B cell (primary cell): ENCODE data around the gene SELENOI. TPM values are rescaled to one million over a fixed set of nuclear protein-coding genes. Genes with fewer than 3 reads are reported as not detected.

ENCODE experiments used
- ATAC-seq: fragments of 200-7000 bp; cut with Tn5 transposase; one replicate; pipeline ENCODE4 v1.10.0; 2021; ENCODE audit warnings: low read depth, mild to moderate bottlenecking, moderate number of reproducible peaks, moderate library complexity
- CTCF ChIA-PET: fragments of 350-600 bp; sonication (Branson Sonifier 250); formaldehyde crosslinking; loops from one replicate; lab custom pipeline; 2021; ENCODE audit warnings: antibody characterized with exemption, inconsistent platforms; lab: Charles Lee
- POLR2A ChIA-PET: fragments of 350-600 bp; sonication (Branson Sonifier 250); formaldehyde crosslinking; loops from one replicate; lab custom pipeline; 2021; ENCODE audit warnings: antibody characterized with exemption; lab: Charles Lee
- DNase-seq: peaks from one replicate; pipeline ENCODE4 v3.0.0; 2013
- H2AFZ ChIP-seq: 2 replicates; pipeline ENCODE4 v1.6.1; 2012; ENCODE audit warnings: mild to moderate bottlenecking, low read depth, low read length; ENCODE audit not compliant: insufficient read depth, poor library complexity, severe bottlenecking
- H3K27ac ChIP-seq, 2 donors: 1 replicate in 1 of 2; 2 replicates in 1 of 2; pipeline ENCODE4 v1.5.1; 2012 to 2013; ENCODE audit warnings: low read length in 2 of 2, mild to moderate bottlenecking in 2 of 2, moderate library complexity in 1 of 2
- H3K27me3 ChIP-seq, 4 experiments: fragments of 200-600 bp in 1 of 4; sonication (generic) in 1 of 4; replicated peaks in 1 of 4; 1 replicate in 2 of 4; 2 replicates in 2 of 4; pipeline versions ENCODE4 v1.6.1 to v1.7.0; 2013 to 2016; ENCODE audit warnings: low read length in 3 of 4, mild to moderate bottlenecking in 2 of 4, mixed read lengths in 1 of 4, moderate library complexity in 1 of 4; ENCODE audit not compliant: insufficient read depth in 4 of 4, control insufficient read depth in 3 of 4; ENCODE audit errors: control extremely low read depth in 1 of 4
- H3K36me3 ChIP-seq, 2 experiments: replicated peaks in 1 of 2; 1 replicate in 1 of 2; 2 replicates in 1 of 2; pipeline versions ENCODE4 v1.6.1 to v1.7.1; 2013; ENCODE audit warnings: low read length in 1 of 2; ENCODE audit not compliant: insufficient read depth in 2 of 2, control insufficient read depth in 1 of 2; ENCODE audit errors: control extremely low read depth in 1 of 2, extremely low read depth in 1 of 2
- H3K4me1 ChIP-seq, 2 donors: fragments of 200-600 bp in 1 of 2; sonication (generic) in 1 of 2; 1 replicate in 1 of 2; 2 replicates in 1 of 2; pipeline versions ENCODE4 v1.5.1 to v1.6.1; 2013 to 2017; ENCODE audit warnings: low read length in 2 of 2; ENCODE audit not compliant: control insufficient read depth in 2 of 2, insufficient read depth in 2 of 2
- H3K4me2 ChIP-seq: replicated peaks from 2 replicates; pipeline ENCODE3; 2012; ENCODE audit warnings: mild to moderate bottlenecking, low read depth, low read length; ENCODE audit not compliant: poor library complexity, severe bottlenecking
- H3K4me3 ChIP-seq, 5 experiments: fragments of 200-600 bp in 1 of 5; sonication (generic) in 1 of 5; 1 replicate in 3 of 5; 2 replicates in 2 of 5; pipeline versions ENCODE4 v1.5.1 to v1.7.0; 2011 to 2016; ENCODE audit warnings: low read length in 4 of 5, mild to moderate bottlenecking in 4 of 5, low read depth in 2 of 5, control low read depth in 1 of 5, moderate library complexity in 1 of 5; ENCODE audit not compliant: insufficient read depth in 1 of 5; ENCODE audit errors: control extremely low read depth in 1 of 5, extremely low read depth in 1 of 5
- H3K79me2 ChIP-seq: fragments of 200-600 bp; sonication (generic); one replicate; pipeline ENCODE4 v1.6.0; 2016; ENCODE audit warnings: low read length; ENCODE audit not compliant: control insufficient read depth, insufficient read depth
- H3K9ac ChIP-seq: fragments of 200-600 bp; sonication (generic); 2 replicates; pipeline ENCODE4 v1.6.1; 2017; ENCODE audit warnings: mild to moderate bottlenecking, low read length, moderate library complexity
- H3K9me3 ChIP-seq, 3 donors: one replicate each; pipeline versions ENCODE4 v1.6.1 to v1.7.1; 2013; ENCODE audit warnings: low read length in 2 of 3; ENCODE audit not compliant: control insufficient read depth in 2 of 3, insufficient read depth in 1 of 3; ENCODE audit errors: control extremely low read depth in 1 of 3
- H4K20me1 ChIP-seq: 2 replicates; pipeline ENCODE4 v1.6.0; 2012; ENCODE audit warnings: mild to moderate bottlenecking, low read length; ENCODE audit not compliant: insufficient read depth, control insufficient read depth, poor library complexity, severe bottlenecking
- H3K27ac Mint-ChIP-seq: one replicate; pipeline ENCODE4 v1.8.0; 2021; ENCODE audit warnings: mixed read lengths
- H3K27me3 Mint-ChIP-seq: one replicate; pipeline ENCODE4 v1.8.0; 2021; ENCODE audit warnings: mixed read lengths
- H3K4me1 Mint-ChIP-seq: one replicate; pipeline ENCODE4 v1.8.0; 2021; ENCODE audit warnings: mixed read lengths
- H3K4me3 Mint-ChIP-seq: one replicate; pipeline ENCODE4 v1.8.0; 2021; ENCODE audit warnings: mixed read lengths
- H3K9me3 Mint-ChIP-seq: one replicate; pipeline ENCODE4 v1.8.0; 2022; ENCODE audit warnings: mixed read lengths; ENCODE audit not compliant: insufficient read depth
- CTCF ChIP-seq: fragments of 200-600 bp; IDR thresholded peaks from one replicate; pipeline ENCODE4 v1.8.0; 2022; ENCODE audit warnings: antibody characterized with exemption, mild to moderate bottlenecking
- EZH2 ChIP-seq: IDR thresholded peaks from 2 replicates; pipeline ENCODE4 v1.6.1; 2012; ENCODE audit warnings: borderline replicate concordance, low read depth, mild to moderate bottlenecking, moderate library complexity, low read length; ENCODE audit not compliant: insufficient read depth, poor library complexity, severe bottlenecking
- whole genome bisulfite sequencing: methylation state at CpG from one replicate; pipeline ENCODE4 v1.1.5; 2013; ENCODE audit warnings: missing lambda C conversion rate; ENCODE audit not compliant: insufficient coverage; 5-methylcytosine and 5-hydroxymethylcytosine counted together
- intact Hi-C: fragments of 100-400 bp; cut with micrococcal nuclease; formaldehyde crosslinking; loops from one replicate; pipeline ENCODE4 v1.10.0; 2022
- polyA plus RNA-seq: library from polyadenylated mRNA; depleted of rRNA; stranded (reverse); fragments of >200 nt; gene quantifications from 2 replicates; pipeline ENCODE4 v1.2.3, GENCODE V29; 2012
- total RNA-seq, 2 donors: library from RNA; stranded (reverse); fragments of 120-200 nt in 1 of 2; gene quantifications; 1 replicate in 1 of 2; 2 replicates in 1 of 2; pipeline versions ENCODE4 v1.2.3 to v1.2.4, GENCODE V29; 2013 to 2022

SELENOI gene
- total and polyA plus RNA-seq, 2 donors (not counting 1 experiment from before 2014, with no cell fraction given), result 3.4 to 20.1 TPM

DNA sequence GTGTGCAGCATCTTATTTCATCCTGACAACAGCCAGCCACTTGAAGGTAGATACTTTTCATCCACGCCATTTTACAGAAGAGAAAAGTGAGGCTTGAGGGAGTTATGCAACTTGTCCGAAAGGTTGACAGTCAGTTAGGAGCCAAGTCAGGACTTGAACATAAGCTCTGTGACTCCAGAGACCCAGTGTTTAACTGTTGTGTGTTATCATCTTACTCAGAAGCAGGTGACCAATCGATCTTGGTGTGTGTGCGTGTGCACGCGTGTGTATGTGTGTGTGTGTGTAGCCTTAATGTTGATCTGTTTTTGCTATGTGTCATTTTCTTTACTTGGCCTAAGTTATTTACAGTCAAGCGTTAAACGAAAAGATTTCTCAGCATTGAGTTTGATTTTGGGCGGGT, 77.8 kb downstream of the SELENOI start:
- intact Hi-C loops, result no loop called here
- CTCF ChIA-PET, result no interaction called here
- H3K27me3 ChIP-seq, result no peaks in the 10 kb centered on the region
- H3K4me1 ChIP-seq, result no peaks in the 10 kb centered on the region
- no peak overlapping the region for H3K4me3 ChIP-seq
- Mint-ChIP-seq H3K9me3 (peaks cover 2% of the 10 kb centered on the region), H3K4me3 (no peak overlapping the region), H3K4me1 (no peaks in the 10 kb centered on the region), H3K27ac (no peak overlapping the region), H3K27me3 (peaks cover 5% of the 10 kb centered on the region)
- no peak overlapping the region for H3K4me2 ChIP-seq
- POLR2A ChIA-PET, result no interaction called here
- H3K27ac ChIP-seq, result no peak overlapping the region
- ATAC-seq (no peak), DNase-seq (no peak)
- H4K20me1 ChIP-seq, result no peaks in the 10 kb centered on the region
- no peaks in the 10 kb centered on the region for H3K36me3 ChIP-seq
- no peak overlapping the region for H3K9ac ChIP-seq
- WGBS, result 98% methylated on average over 8 of the region's 9 CpGs
- no peaks in the 10 kb centered on the region for H3K9me3 ChIP-seq
- H2AFZ ChIP-seq, result no peak overlapping the region
- no peak for TF ChIP-seq CTCF
- no peak for TF ChIP-seq EZH2
- H3K79me2 ChIP-seq, result no peaks in the 10 kb centered on the region

- Histone ChIP-seq H3K27ac (no peak overlapping the region), H2AFZ (no peak overlapping the region), H3K4me3 (no peak overlapping the region), H3K9me3 (no peaks in the 10 kb centered on the region), H3K36me3 (no peaks in the 10 kb centered on the region), H3K27me3 (no peaks in the 10 kb centered on the region), H3K79me2 (no peaks in the 10 kb centered on the region), H3K4me1 (no peaks in the 10 kb centered on the region), H3K9ac (no peak overlapping the region), H4K20me1 (no peaks in the 10 kb centered on the region), H3K4me2 (no peak overlapping the region)
- Mint-ChIP-seq H3K9me3 (peaks cover 2% of the 10 kb centered on the region), H3K27ac (no peak overlapping the region), H3K27me3 (peaks cover 5% of the 10 kb centered on the region), H3K4me3 (no peak overlapping the region), H3K4me1 (no peaks in the 10 kb centered on the region)
- 100% methylated on average over 1 of the region's 3 CpGs for WGBS
- CTCF ChIA-PET, result no interaction called here
- intact Hi-C loops, result no loop called here
- ATAC-seq (no peak), DNase-seq (no peak)
- TF ChIP-seq CTCF (no peak), EZH2 (no peak)
- POLR2A ChIA-PET, result no interaction called here
These were observed 78.3 kb downstream of the SELENOI start for GRCh38 chr2:26424221-26424620.
